HG02678 (cell line): ENCODE results near the gene PGM2.

ENCODE experiments used
- ATAC-seq: cut with Tn5 transposase; IDR thresholded peaks from one replicate; pipeline ENCODE4 v1.9.1; 2021; ENCODE audit warnings: mild to moderate bottlenecking, moderate library complexity; ENCODE audit not compliant: unreplicated experiment

Gene PGM2

DNA sequence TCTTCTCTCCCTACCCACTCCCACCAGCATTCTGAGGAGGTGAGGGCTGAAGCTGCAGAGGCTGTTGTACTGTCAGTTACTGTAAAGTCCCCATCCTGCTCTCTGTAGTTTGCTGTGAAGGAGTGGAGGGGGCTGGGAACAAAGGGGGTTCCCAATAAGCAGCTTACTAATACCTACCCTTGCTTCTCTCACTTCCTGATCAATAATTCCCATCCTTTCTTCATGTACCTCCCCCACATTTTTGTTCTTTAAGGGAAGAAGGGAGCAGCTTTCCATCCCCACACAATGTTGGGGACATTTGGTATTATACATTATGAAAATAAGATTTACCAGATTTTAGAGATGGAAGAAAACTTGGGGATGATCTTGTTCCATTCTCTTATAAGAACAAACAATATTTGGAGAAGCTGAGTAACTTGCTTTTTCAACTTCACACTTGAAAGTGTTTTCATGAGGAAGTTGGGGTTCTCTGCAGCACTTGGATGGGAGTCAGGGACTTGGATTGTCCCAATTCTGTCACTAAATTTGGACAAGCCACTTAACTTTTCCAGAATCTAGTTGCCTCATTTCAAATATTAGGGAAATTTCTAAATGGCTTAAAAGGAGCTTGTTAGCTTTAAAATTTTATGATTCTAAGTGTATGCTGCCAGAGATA lies 69.8 kb downstream of the PGM2 start:
- ATAC-seq, result no peak

DNA sequence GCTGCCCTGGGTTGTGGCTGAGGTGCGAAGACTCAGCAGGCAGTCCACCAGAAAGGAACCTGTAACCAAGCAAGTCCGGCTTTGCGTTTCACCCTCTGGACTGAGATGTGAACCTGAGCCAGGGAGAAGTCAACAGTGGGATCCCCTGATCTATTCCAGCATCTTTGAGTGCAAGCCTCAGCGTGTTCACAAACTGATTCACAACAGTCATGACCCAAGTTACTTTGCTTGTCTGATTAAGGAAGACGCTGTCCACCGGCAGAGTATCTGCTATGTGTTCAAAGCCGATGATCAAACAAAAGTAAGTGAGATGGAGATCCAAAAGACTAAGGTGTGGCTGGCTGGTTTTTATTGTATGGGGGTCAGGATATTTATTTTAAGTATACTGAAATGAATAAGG lies 75.7 kb downstream of the PGM2 start:
- ATAC-seq, result no peak

DNA sequence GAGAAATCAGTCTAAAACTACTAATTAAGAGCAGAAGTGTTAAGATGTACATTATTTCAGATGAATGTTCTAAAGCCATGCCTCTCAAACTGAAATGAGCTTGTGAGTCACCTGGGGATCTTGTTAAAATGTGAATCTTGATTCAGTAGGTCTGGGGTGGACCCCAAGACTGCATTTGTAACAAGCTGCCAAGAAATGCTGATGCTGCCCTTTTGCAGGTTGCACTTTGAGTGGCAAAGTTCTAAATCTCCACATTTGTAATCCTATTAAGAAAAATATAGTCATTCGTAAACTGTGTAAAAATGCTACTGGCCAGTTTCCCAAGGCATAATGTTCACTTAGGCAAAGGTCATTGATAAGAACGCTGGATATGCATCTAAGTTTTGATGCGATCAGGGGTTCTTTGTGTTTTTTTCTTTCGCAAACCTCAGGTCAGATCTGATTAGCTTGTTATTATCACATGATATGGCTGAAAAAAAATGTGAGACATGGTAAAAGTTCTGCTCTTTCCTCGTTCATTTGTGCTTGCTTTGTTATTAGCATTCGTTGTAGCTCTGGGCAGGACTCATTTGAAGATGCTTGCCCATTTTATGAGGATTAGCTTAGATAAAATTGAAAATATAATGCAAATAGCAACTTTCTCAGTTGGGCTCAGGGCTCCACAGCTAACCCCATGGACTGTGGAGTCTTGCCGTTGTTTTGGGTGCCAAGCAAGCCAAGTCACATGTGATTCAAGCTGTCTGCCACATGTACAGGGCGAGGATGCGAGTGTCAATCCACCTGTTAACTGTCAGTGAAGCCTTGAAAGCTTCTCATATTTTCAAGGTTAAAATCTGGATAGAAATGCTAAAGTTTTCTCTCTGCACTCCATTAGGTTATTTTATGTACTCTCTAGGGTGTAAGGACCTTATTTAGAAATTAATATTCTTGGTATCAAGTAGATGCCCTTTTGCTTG lies 76.5 kb downstream of the PGM2 start:
- no peak for ATAC-seq

DNA sequence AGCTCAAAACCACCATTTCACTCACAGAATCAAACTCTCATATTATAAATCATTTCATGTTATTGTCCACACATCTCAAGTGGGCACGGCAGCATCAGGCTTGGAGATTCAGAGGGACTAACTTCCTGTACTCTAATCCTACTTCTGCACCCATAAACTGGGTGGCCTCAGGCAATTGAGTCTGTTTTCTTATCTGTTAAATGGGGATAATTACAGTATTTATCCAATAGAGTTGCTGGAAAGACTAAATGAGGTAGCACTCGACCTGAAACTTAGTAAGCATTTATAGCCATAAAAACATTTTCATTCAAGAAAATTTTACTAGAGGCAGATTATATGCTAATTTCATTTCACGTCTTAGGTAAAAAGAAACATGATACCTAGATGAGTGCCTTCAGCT lies 77.4 kb downstream of the PGM2 start:
- no peak for ATAC-seq

DNA sequence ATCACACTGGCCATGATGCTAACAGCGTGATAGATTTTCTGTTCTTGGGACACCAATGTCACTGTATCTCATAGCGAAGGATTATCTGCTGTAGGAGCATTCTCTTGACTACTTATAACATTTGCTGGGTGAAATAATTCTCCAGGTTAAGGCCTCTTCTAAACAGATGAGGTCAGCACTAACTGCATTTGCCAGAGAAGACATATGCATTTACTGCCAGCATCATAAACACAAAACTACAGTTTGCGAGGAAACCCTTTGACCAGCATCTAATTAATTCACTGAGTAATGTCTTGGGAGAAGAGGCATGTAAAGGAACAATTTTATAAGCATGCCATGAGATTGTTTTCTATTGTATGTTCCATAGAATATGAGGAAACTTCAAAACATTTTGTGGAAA lies 78.3 kb downstream of the PGM2 start:
- ATAC-seq, result no peak

DNA sequence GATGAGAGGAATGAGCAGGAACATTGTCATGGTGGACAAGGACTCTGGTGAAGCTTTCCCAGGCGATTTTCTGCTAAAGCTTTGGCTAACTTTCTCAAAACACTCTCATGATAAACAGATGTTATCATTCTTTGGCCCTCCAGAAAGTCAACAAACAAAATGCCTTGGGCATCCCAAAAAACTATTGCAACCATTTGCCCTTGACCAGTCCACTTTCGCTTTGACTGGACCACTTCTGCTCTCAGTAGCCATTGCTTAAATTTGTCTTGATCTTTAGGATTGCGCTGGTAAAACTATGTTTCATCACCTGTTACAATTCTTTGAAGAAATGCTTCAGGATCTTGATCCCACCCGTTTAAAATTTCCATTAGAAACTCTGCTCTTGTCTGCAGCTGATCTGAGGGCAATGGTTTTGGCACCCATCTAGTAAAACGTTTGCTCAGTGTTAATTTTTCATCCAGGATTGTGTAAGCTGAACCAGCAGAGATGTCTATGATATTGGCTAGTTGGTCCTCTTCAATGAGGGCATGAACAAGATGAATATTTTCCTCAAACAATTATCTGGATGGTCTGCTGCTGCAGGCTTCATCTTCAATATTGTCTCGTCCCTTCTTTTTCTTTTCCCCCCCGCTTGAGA lies 79.2 kb downstream of the PGM2 start:
- ATAC-seq, result no peak

DNA sequence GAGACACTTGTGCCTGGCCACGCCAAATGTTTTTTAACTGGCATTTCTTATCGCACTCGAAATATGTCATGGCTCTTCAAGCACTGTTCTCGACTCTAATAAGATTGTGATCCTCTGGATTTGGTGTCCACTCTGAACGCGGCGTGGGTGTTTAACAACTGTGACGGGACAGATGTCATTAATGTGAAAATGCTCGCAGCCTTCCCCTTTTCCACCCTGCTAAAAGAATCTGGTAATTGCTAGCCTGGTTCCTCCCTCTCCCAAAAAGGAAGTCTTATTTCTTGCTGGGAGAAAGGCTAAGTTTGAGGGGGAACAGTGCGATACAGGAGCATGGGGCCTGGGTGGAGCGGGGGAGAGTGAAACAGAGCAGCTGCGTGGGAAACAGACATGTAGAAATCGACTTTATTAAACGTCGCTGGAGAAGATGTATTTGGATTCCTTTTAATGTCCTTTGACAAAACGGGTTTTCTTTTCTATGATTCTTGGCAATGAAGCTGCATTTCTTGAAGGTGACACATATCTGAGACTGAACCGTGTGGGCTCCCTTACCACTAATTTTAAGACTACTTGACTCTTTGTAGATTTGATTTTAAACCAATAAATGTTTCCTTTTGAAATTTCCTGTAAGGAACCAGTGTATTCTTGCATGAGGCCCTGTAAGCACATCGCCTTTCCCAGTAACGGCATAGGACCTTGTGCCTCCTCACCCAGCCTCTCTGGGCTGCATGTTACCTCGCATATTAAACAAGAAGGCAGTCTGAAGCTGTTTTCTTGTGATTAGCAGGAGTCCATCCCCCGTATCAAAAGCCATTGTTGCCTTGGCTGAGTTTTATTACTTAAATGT lies 82.2 kb downstream of the PGM2 start:
- no peak for ATAC-seq

DNA sequence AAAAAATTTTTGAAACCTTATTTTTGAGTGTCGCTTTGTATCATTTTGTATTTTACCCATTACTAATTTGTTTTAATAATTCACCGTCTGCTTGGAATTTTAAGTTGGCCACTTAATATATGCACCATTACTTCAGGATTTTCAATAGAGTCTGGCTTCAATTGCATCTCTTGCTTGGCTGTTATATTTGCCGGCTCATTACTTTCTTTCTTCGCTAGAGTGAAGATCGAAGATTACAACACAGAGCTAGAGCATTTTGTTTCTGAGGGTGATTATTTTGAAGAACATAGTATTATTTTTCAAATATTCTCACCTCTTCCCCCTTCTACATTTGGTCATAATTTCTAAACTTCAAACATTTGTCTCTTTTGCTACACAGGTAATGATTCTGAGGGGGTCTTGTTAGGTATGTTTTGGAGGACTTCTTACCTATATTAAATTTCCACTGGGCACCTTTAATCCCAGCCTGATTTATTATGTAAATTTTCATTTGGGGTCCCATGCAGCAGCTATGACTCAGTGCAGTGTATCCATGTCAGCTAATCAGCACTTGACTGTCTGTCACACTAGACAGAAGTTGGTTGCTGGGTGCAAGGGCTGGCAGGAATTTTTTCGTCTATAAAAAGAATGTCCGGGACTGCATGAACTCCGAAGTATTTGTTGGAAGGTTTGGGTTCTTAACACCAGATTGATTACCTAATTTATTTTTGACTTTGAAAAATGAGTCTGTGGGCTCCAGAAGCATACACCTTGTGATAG lies 83.0 kb downstream of the PGM2 start:
- no peak for ATAC-seq

DNA sequence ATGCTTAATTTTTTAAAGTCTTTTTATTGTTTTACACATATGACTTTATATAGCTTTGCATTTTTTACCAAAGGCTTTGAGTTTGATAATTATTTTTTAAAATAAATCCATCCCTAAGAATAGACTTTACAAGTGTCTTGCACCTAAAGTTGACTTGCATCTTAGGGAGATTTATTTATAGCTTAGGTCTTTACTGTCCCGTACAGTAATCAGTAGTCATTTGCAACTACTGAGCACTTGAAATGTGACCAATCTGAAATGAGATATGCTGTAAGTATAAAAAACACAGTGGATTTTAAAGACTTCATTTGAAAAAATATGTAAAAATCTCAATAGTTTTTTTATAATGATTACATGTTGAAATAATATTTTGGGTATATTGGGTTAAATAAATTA lies 83.6 kb downstream of the PGM2 start:
- no peak for ATAC-seq
